Measurements from ENCODE around the gene NRF1.

Gene NRF1

GRCh38 chr7:129742256-129742655 lies 130.7 kb downstream of the NRF1 start:
- DNase-seq, result no peak

DNA sequence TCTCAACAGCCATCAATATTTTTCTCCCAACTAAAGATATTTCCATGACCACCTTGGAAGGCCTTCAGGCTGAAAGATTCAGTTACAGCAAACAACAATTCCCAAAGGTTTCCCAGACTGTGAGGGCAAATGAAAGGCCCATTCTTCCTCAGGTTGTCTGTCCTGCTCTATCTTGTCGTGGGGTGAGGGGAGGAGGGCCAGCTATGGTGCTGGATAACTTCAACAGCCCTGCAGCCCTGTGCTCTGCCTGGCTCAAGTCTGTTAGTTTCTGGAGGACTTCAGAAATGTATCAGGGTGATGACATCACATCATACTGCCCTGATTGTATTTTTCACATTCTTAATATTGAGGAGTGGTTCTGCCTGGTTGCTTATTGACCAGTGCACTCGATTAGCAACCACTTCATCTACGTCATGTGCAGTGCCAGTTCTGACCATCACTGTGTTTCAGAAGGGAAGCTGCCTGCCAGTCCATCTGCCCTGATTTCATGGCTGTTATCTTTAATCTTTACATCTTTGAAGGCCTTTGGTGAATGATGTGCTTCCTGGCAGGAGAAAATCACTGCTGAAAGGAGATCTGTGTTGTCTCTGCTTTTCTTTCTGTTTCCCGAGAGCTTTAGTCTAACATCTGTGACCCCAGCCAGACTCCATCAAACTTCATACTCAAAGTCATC lies 135.5 kb downstream of the NRF1 start:
- DNase-seq, result no peak

DNA sequence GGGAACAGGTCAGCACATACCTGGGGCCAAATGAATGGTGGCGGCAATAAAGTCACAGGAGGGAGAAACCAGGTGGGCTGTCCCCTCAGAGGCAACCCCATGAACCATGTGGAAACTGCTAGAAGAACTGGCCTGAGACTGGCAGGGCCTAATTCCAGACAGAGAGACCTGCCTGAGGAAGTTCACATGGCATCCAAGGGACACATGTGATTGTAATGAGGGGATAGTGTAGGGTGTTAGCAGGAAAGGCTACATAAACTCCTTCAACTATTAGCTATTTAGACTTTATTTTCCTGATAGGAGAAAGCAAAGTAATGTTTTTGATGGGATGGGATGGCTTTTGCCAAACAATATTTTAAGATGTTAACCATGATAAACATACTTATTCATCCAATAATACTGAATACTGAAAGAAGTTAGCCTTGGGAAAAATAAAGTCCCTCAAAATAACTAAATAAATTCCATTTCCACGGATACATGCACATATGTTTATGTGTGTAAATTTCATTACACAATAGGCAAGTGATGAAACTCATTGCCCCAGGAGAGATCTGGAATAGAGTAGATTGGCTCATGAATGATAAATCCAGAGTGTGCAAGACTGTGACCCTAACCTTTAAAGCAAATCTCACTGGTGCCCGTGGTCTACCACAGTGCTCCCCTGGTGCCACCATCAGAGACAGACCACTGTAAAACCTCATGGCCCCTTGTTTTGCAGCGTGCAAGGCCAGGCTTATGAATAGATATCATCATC lies 137.0 kb downstream of the NRF1 start:
- DNase-seq, result no peak

DNA sequence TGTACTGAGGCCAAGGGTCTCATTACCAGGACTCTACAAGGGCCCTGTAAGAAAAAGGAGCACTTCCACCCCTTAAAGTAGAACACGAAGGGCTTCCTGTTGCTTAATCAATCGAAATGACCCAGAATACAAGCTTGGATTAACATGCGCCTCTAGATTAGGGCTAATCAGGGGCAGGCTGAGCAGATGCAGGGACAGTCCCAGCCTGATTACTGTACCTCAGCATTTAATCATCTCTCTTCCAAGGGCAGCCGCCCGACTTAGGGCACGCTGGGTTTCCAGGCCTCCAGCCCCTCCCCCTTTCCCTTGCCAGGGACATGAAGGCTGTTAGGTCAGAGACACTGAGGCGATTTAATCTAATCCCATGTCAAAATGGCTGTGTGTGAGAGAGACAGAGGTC lies 138.6 kb downstream of the NRF1 start:
- no peak for DNase-seq

GRCh38 chr7:129750501-129750900 lies 139.0 kb downstream of the NRF1 start:
- DNase-seq, result no peak

GRCh38 chr7:129751916-129752315 lies 140.4 kb downstream of the NRF1 start:
- no peak for DNase-seq

DNA sequence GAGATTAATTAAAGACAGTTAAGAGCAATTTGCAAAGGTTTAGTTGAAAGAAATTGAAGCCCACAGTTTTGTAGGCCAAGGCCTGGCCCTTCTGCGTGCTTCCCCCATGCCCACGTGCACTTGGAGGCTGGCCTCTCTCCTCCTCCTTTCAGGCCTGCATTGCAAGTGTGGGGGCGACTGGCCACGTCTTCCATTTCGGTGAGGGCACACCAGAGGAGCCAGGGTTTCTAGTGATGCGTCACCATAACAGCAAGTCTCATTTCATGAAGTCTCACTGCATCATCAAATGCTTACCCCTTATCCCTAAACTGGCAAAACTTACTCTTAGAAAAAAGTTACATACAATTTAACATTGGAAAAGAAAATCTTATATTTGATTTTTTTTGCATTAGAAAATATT lies 141.2 kb downstream of the NRF1 start:
- no peak for DNase-seq

DNA sequence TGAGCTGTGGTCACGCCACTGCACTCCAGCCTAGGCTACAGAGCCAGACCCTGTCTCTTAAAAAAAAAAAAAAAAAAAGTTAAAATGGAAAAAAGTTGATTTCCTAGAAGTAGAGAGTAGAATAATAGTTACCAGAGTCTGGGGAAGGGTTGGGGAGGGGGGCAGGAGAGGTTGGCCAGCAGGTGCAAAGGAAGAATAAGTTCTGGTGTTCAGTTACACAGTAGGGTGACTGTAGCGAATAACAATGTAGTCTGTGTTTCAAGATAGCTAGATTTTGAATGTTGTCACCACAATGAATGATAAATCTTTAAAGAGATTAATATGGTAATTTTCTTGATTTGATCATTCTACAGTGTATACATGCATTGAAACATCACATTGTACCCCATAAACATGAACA lies 142.9 kb downstream of the NRF1 start:
- DNase-seq, result no peak

GRCh38 chr7:129757991-129758390 lies 146.5 kb downstream of the NRF1 start:
- no peak for DNase-seq

GRCh38 chr7:129762387-129762969 lies 151.0 kb downstream of the NRF1 start:
- no peak for DNase-seq

- DNase-seq, result no peak
Observed at GRCh38 chr7:129764247-129765084, 152.9 kb downstream of the NRF1 start.

DNA sequence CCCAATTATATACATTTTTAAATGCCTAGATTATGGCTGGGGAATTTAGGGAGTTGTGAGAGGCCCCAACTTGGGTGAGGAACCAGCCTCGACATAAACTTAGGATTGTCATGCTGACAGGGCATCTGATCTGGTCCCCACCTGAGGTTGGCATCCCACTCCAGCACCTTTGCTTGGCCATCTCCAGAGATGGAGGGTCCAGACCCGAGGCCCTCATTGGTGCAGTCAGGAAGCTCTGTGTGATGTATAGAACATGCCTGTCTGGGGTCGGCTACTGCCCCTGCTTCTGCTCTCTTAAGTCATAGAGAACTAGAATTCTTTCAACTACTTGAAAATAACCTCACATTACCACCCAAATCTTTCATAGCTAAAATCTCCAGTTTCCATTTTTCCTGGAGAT lies 153.8 kb downstream of the NRF1 start:
- no peak for DNase-seq

DNA sequence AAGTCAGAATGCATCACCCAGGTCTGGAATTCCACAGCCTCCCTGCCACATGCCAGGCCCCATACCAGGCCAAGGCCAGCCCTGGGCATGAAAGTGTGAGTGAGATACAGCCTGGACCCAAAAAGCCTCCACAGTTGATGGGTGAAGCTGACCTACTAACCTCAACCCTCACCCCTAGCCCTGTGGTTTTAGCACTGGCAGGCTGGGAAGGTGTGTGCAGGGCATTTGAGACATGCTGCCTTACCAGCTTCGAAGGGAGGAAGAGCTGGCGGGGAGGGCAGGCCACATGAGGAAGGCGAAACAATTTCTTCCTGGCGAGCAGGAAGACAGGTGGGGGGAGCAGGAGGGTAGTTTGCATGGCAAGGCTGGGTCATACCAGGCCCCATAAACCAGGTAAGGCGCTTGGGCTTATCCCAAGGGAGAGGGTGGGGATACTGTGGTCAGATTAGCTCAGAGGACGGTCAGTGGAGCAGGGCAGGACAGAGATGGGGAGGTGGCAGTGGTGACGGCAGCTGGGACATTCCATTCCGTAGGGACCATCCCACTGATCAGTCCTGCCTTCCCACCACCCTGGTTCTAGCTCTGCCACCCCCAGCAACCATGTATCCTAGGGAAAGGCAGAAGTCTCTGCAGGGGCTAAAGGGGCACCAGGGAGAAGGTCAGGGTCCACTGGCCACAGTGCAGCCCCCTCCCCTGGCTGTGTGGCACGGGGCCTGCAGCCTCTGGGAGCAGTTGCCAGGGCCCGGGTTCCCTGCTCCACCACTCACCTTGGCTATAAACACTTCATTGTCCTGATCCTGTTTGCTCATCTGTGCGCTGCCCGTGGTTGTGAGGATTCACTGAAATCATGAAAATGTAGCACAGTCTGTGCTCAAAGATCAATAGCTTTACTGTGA lies 155.8 kb downstream of the NRF1 start:
- DNase-seq, result no peak

GRCh38 chr7:129768614-129769399 lies 157.3 kb downstream of the NRF1 start:
- DNase-seq, result peak; percentile 88

DNA sequence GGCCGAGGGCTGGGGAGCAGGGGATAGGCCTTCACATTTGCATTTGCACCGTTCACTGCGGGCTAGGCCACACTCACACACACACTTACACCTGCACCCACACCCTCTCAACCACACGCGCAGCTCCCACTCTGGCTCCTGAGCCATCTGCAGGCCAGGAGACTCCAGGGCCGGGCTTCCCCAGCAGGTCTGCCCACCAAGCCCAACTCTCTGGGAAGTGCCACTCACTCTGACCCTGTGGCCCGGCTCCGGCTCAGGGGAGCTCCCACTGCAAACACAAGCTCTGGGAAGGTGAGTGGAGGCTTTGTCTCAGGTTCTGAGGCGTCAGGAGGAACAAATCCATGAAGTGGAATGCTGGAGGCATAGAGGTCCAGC lies 157.9 kb downstream of the NRF1 start:
- no peak for DNase-seq

- DNase-seq, result no peak
Observed at GRCh38 chr7:129769866-129770808, 158.6 kb downstream of the NRF1 start.

DNA sequence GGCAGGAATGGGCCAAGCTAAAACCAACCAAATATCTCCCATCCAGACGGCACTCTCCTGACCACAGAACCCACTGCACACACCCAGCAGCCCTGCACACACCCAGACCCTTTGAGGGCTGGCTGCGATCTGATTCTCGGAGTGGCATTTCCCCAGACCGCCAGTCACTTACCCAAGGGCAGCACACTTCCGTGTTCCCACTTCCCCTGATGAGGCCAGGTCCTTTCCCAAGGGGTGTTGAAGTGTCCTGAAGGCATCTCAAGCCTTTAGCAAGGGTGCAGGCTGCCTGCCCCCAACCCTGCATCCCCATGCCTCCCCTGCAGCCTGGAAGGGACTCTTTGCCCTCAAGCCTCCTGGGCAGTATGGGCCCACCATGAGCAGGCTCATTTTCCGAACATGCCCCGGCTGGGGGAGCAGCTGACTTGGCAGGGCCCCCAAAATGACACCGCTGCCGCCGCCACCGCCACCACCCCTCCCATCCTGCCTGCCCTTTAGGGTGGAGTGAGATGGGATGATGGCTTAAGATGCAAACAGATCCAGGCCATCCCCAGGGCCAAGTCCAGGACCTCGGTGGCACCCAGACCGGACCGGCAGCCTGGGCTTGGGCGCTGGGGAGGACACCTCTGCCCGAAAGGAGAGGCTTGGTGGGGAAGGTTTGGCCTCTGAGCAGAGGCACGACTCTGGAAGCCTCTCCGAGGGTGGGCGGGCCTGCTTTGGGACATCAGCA lies 159.8 kb downstream of the NRF1 start:
- no peak for DNase-seq

DNA sequence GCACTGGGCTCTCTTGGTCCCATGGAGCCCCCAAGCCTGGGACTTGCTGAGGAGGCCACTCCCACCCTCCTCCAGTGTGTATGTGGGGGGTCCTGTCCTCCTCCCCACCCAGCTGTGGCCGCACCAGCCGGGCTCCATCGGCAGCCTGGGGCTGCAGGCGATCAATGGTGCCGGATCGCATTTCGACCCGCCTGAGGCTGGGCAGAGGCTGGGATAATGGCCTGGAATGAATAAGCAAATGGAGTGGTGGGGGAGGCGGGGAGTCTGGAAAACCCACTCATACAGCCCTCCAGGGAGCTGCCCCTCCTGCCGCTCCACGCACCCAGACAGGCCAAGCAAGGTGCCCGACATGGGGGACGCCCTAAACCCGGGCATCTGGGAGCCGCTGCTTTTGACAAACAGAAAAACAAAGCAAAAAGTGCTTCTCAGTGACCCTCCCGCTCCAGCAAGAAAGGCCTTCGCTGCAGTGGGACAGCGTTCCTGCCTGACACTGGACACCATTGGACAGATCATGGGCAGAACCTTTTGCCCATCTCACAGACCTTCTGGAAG lies 160.5 kb downstream of the NRF1 start:
- DNase-seq, result peak; percentile 22

GRCh38 chr7:129772646-129773280 lies 161.2 kb downstream of the NRF1 start:
- no peak for DNase-seq

All from NCI-H1092 (cell line).